GM19043 (cell line): ENCODE data around the gene ARL2BP.

Source experiments
- ATAC-seq: cut with Tn5 transposase; IDR thresholded peaks from one replicate; pipeline ENCODE4 v1.9.1; 2021; ENCODE audit warnings: low read depth; ENCODE audit not compliant: unreplicated experiment

The ARL2BP gene

DNA sequence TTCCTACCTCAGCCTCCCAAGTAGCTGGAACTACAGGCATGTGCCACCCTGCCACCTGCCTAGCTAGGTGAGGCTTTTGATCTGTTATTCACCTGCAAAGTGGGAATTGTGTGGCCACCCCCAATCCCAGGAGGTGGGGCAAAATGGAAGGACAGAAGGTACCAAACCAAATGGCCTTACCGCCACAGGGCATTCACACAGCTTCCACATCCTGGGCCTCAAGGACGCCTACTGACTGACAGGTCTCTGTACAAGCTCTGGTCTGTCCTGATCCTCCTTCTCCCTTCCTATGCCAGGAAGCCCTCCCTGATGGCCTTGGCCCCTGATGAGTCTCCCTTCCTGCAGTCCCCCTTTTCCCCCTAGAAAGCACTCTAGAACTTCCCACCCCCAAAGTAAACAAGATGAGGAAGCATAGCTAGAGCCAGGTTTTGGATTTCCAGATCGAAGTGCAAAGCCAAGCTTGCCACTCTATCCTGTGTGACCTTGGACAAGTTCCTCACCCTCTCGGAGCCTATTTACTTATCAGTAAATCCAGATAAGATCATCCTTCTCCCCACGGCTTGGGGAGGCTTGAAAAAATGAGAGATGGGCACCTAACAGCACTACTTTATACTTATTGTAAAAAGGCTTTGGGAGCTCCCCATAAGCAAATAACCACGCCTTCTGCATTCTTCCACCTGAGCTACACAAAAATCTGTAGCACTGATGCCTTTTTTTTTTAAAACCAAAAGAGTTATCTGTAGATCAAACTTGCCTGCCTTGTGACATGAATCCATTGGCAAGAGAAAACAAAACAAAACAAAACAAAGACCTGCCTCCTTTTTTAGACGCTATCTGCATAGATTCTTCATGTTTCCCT is 35.0 kb downstream of the ARL2BP start:
- ATAC-seq, result no peak

DNA sequence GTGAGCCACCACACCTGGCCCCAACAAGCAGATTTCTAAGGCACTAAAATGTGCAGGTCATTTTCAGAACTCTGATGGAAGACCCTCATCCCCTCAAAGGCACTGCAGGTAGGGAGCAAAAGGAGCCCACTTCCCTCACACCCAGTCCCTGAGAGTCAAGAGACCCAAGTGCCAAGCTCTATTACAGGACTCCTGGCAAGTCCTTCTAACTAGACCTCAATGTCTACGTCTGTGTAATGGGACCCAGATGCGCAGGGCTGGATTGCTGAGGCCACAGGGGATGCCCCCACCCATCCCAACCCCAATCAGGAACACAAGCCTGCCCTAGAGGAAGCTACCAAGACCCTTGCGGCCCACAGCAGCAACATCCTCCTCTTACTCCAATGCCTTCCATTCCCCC is 36.7 kb downstream of the ARL2BP start:
- ATAC-seq, result no peak

- ATAC-seq, result no peak
Observed at GRCh38 chr16:57282510-57283213, 37.6 kb downstream of the ARL2BP start.

DNA sequence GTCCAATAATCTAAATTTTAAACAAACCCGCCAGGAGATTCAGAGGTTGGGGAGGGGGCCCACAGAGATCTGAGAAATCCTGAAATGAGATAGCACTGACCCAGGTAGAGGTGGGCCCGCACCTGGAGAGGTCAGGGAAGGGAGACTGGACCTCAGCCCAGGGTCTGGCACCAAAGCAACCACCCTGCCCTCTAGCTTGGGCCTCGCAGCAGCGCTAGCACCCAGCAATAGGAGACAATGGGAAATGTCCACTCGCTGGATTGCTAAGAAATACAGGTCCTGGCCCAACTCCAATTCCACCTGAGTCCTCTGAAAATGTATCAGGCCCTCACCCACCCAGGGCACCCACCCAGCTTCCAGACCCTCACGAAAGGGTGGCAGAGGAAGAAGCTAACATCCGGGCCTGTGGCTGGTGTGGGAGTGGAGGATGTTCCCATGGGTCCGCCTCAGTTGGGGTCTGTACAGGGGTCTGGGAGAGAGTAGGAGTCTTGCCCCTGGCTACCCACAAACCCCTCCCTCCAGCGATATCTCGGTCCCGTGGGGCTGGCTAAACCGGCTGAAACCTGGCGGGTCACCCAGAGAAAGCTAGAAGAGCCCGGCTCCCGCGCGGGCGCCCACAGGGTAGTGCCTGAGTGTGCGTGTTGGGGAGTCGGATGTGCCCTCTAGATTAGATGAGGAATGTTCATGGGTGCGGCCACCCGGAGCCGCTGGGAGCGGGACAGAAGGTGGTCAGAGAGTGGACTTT is 38.3 kb downstream of the ARL2BP start:
- no peak for ATAC-seq

DNA sequence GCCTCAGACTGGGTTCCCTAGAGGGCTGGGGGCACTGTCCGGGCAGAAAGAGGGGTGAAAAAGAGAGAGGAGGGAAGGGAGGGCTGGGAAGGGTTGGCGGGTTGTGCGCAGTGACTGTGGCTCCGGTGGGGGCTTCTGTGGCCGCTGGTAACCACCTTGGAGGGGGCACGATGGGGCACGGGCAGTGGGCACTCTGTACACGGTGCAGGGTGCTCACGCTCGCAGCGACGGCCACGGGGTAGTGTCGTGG is 38.8 kb downstream of the ARL2BP start:
- no peak for ATAC-seq

DNA sequence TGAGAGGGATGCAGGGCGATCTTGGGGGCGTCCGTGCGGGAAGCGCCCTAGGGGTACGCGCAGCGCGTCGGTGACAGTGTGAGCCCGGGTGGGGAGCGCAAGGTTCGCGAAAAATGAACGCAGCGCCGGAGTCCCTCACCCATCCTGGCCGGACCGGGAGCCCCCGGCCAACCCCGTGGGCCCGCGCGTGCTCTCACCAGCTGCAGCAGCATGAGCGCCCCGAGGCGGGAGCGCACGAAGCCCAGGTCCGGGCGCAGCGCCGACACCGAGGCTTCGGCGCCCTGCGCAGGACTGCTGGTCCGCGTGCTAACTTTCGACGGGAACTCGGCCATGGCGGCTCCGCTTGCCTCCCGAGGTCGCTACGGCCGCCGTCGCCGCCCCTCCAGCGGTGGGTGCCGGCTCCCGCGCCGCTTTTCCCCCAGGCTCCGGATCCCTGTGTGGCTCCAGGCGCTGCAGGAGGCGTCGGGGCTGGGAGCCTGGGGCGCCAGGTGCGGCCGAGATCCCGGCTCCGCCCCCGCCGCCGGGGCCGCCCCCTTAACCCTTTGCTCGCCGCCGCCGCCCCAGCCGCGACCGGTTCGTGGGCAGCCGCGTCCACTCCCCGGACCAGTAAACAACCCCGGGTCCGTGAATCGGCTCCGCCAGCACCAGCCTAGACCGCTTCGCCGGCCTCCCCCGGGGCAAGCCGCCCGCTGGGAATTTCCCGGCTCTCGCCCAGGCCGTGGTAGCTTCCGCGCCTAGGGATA is 39.3 kb downstream of the ARL2BP start, which contains the start of gene PLLP:
Gene PLLP (minus strand): TSS at position 464 of the 743 bp plus-strand sequence. CDS start 132 bp downstream, at position 332.
- ATAC-seq, result no peak

- ATAC-seq, result no peak
Observed at GRCh38 chr16:57284952-57285363, 39.9 kb downstream of the ARL2BP start.

- no peak for ATAC-seq
Observed at GRCh38 chr16:57285379-57285778, 40.3 kb downstream of the ARL2BP start.

GRCh38 chr16:57289391-57290257 is 44.6 kb downstream of the ARL2BP start:
- no peak for ATAC-seq

DNA sequence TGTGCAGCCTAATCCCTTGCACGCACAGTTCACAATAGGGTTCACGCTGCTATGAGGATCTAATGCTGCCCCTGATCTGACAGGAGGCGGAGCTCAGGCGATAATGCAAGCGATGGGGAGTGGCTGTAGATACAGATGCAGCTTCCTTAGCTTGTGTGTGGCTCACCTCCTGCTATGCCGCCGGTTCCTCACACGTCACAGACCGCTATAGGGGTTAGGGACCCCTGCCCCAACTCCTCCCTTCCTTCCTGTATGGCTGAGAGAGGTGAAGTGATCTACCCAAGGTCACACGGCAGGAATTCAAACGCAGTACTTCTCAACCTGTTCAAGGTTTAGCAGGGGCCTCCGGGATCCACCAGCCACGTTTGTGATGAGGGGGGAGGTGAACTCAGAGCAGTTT is 52.8 kb downstream of the ARL2BP start:
- ATAC-seq, result no peak

DNA sequence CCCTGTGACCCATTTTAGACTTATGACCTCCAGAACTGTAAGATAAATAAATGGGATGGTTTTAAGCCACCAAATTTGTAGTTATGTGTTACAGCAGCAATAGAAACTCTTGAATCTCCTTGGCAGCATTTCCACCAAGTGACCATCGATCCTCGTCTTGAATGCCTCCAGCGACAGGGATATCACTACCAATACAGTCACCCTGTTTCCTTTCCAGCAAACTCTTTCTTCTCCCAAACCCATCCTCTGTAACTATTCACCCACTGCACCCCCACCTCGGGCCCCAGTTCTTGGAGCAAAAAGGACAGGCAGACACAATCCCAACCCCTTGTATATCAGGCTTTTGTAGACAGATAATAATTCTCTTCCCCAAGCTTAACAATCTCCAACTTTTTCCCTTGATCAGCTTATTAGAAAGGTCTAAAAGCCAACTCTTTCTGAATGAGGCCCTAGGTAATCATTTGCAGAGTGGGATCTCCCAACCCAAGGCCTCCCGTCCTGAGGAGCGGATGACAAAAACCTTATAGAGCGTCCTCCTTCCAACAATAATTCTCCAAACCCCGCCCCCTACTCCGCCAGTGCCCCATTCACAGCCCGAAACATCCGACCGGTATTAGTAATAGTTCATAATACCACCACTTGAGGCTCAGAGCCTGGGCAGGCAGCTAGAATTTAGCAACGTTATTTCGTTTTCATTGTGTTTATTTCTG is 54.1 kb downstream of the ARL2BP start:
- peak; percentile 9 for ATAC-seq

DNA sequence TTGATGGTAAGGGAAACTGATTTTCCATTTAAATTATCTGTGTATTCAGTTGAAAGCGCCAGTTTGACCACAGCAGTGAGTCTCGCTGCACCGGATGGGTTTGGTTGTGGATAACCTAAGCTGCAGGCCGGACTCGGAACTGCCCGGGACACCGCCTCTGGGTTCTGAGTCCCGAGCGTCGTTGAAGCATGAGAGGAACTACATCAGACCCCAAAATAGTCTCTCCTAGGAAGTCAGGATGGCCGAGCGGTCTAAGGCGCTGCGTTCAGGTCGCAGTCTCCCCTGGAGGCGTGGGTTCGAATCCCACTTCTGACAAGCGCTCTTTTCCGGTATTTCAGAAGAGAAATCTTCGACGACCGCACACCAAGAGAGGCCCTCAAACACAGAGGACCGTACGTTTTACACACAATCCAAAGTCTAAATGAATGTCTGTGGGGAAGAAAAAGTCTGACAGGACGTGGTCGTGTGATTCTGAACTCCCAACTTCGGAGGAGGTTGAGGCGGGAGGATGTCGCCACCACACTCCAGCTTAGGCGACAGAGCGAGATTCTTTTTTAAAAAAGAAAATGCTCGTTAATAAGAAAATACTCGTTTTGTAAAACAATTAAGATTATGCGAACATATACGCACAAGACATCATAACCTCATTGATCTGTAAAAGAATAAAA is 54.8 kb downstream of the ARL2BP start:
- peak; percentile 38 for ATAC-seq

GRCh38 chr16:57300387-57301125 is 55.5 kb downstream of the ARL2BP start:
- ATAC-seq, result peak; percentile 92

DNA sequence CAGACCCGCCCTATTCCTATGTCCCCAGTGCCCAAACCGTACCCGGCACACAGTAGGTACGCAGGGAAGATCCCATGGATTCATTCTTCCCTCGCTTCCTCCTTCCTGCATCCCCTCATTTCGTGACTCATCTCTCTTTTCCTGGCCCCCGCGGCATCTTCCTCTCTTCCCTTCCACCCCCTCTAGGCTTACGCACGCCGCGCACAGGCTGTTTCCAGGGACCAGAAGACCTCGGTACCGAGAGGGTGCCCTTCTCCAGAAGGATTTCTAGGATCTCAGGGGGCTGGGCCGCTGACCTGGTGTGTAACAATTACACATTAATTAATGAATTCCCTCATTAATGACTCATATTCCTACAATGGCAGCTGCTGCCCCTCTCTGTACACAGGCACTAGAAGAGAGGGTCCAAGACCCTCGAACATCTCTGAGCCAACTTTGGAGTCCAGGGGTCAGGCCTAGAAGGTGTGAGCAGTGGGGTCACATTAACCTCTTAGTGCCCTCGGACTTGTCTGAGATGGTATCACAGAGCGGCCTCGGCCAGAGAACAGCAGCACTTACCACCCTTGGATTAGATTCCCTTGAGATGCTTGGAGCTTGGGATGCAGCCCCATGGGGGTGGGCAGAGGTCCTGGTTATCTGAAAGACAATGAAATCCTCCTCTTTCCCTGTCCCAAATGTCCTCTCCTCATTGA is 56.2 kb downstream of the ARL2BP start:
- ATAC-seq, result no peak
